Panc1 (cell line): ENCODE measurements around the gene AHNAK. TPM values are rescaled to one million over a fixed set of nuclear protein-coding genes. Genes with fewer than 3 reads are reported as not detected.

ENCODE experiments used
- ATAC-seq: fragments of 200-7000 bp; cut with Tn5 transposase; 2 replicates; pipeline ENCODE4 v1.9.1; 2020; ENCODE audit warnings: mild to moderate bottlenecking, moderate library complexity
- BruUV-seq: library from RNA; stranded (reverse); fragments of 400-500 nt; replicated peaks from 2 replicates; lab custom pipeline; 2021; lab: Mats Ljungman, UMichigan
- CTCF ChIA-PET: fragments of 300-600 bp; sonication (Branson Sonifier 250); formaldehyde crosslinking; loops from one replicate; lab custom pipeline; 2022; ENCODE audit warnings: antibody characterized with exemption; lab: Charles Lee
- POLR2A ChIA-PET: fragments of 300-600 bp; sonication (Branson Sonifier 250); formaldehyde crosslinking; loops from one replicate; lab custom pipeline; 2022; ENCODE audit warnings: antibody characterized with exemption; lab: Charles Lee
- DNase-seq: peaks from one replicate; pipeline ENCODE4 v3.0.0-alpha.2; 2010; ENCODE audit warnings: low read depth, low spot score
- H3K27ac ChIP-seq: 2 replicates; pipeline ENCODE4 v1.5.1; 2011; ENCODE audit warnings: mild to moderate bottlenecking, low read length, inconsistent platforms
- H3K27me3 ChIP-seq: fragments of 200-500 bp; sonication (Bioruptor generic); 2 replicates; pipeline ENCODE4 v1.6.0; 2014; ENCODE audit warnings: low read length, inconsistent platforms; ENCODE audit not compliant: control insufficient read depth, insufficient read depth
- H3K36me3 ChIP-seq: fragments of 200-500 bp; sonication (Bioruptor generic); 2 replicates; pipeline ENCODE4 v1.5.1; 2014; ENCODE audit warnings: inconsistent platforms, mild to moderate bottlenecking, low read length, moderate library complexity; ENCODE audit not compliant: control insufficient read depth, insufficient read depth
- H3K4me1 ChIP-seq: 2 replicates; pipeline ENCODE4 v1.5.1; 2011; ENCODE audit warnings: inconsistent platforms, mild to moderate bottlenecking, low read length, moderate library complexity; ENCODE audit not compliant: control insufficient read depth, insufficient read depth
- H3K4me3 ChIP-seq, 2 experiments: 2 replicates each; pipeline ENCODE4 v1.5.1; 2011 to 2012; ENCODE audit warnings: low read depth in 2 of 2, low read length in 2 of 2, mild to moderate bottlenecking in 2 of 2, inconsistent platforms in 1 of 2, moderate library complexity in 1 of 2
- H3K9me3 ChIP-seq: fragments of 200-500 bp; sonication (Bioruptor generic); 2 replicates; pipeline ENCODE4 v1.5.1; 2014; ENCODE audit warnings: low read depth, mild to moderate bottlenecking, inconsistent platforms, low read length, moderate library complexity; ENCODE audit not compliant: control insufficient read depth, insufficient read depth
- POLR2AphosphoS5 ChIP-seq: IDR thresholded peaks from 2 replicates; pipeline ENCODE4 v1.6.1; 2012; ENCODE audit warnings: mild to moderate bottlenecking, low read depth, low read length, moderate library complexity
- REST ChIP-seq, 2 experiments: IDR thresholded peaks; 2 replicates each; pipeline ENCODE4 v1.6.1; 2011 to 2012; ENCODE audit warnings: low read depth in 2 of 2, control low read depth in 1 of 2, low read length in 1 of 2, mild to moderate bottlenecking in 1 of 2, moderate library complexity in 1 of 2; ENCODE audit not compliant: insufficient read depth in 1 of 2
- SIN3A ChIP-seq: IDR thresholded peaks from 2 replicates; pipeline ENCODE4 v1.6.1; 2012; ENCODE audit warnings: low read depth, mild to moderate bottlenecking, low read length, moderate library complexity, borderline replicate concordance; ENCODE audit not compliant: insufficient read depth
- TCF7L2 ChIP-seq: IDR thresholded peaks from 2 replicates; pipeline ENCODE4 v1.6.1; 2011; ENCODE audit warnings: mild to moderate bottlenecking, low read depth, low read length, inconsistent platforms
- in situ Hi-C: cut with HindIII; loops from 2 replicates; pipeline ENCODE4 v1.10.0; 2016; ENCODE audit warnings: low sequenced_read_pairs, low pct_unique_long_range_greater_than_20kb
- intact Hi-C: fragments of 100-400 bp; cut with micrococcal nuclease; formaldehyde crosslinking; loops from one replicate; pipeline ENCODE4 v1.10.0; 2022; ENCODE audit not compliant: unreplicated experiment
- total RNA-seq: library from RNA; stranded (reverse); gene quantifications from one replicate; pipeline ENCODE4 v1.2.1, GENCODE V29; 2021; ENCODE audit not compliant: unreplicated experiment
- TF ChIP-seq, protein P1 (sequence below): fragments of 450-650 bp; IDR thresholded peaks from 2 replicates; pipeline ENCODE4 v1.5.1; 2017; ENCODE audit warnings: mild to moderate bottlenecking

The AHNAK gene
- total RNA-seq, 1 experiment from 2014 or later: 844 TPM

DNA sequence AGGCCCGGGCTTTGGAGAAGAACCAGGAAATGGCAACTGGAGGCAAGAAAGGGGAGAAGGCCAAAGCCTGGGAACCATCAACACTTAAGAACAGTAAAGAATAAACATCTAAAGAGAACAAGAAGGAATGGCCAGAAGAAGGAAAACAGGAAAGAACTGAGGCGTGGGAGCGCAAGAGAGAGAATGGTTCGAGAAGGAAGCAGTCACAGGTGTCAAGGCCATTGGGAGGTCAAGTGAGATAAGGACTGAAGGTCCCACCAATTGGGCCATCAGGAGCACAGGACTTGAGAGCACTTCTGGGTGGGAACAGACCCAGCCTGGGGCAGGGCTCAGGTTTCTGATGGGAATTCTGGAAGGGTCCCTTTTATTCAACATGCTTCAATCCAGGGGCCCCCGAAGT lies 128.5 kb downstream of the AHNAK start:
- Histone ChIP-seq H3K36me3 (no peaks in the 10 kb centered on the region), H3K9me3 (no peaks in the 10 kb centered on the region), H3K27me3 (no peaks in the 10 kb centered on the region), H3K4me3 (no peak overlapping the region), H3K4me1 (peaks cover 18% of the 10 kb centered on the region), H3K27ac (peak overlapping the region; percentile 62)
- intact Hi-C loops (no loop called here), in situ Hi-C loops (no loop called here)
- BruUV-seq: no TSS peak
- POLR2A ChIA-PET: no interaction called here
- no peak for DNase-seq
- TF ChIP-seq SIN3A (no peak), POLR2AphosphoS5 (no peak), TCF7L2 (no peak), REST (IDR thresholded peaks at IDR 0.05; ENCODE audit: insufficient read depth in 1 of 2, low read depth in 2 of 2, low read length in 1 of 2) (no peak)
- TF ChIP-seq, protein P1, sequence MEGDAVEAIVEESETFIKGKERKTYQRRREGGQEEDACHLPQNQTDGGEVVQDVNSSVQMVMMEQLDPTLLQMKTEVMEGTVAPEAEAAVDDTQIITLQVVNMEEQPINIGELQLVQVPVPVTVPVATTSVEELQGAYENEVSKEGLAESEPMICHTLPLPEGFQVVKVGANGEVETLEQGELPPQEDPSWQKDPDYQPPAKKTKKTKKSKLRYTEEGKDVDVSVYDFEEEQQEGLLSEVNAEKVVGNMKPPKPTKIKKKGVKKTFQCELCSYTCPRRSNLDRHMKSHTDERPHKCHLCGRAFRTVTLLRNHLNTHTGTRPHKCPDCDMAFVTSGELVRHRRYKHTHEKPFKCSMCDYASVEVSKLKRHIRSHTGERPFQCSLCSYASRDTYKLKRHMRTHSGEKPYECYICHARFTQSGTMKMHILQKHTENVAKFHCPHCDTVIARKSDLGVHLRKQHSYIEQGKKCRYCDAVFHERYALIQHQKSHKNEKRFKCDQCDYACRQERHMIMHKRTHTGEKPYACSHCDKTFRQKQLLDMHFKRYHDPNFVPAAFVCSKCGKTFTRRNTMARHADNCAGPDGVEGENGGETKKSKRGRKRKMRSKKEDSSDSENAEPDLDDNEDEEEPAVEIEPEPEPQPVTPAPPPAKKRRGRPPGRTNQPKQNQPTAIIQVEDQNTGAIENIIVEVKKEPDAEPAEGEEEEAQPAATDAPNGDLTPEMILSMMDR: no peak
- no peak for ATAC-seq
- CTCF ChIA-PET: no interaction called here

DNA sequence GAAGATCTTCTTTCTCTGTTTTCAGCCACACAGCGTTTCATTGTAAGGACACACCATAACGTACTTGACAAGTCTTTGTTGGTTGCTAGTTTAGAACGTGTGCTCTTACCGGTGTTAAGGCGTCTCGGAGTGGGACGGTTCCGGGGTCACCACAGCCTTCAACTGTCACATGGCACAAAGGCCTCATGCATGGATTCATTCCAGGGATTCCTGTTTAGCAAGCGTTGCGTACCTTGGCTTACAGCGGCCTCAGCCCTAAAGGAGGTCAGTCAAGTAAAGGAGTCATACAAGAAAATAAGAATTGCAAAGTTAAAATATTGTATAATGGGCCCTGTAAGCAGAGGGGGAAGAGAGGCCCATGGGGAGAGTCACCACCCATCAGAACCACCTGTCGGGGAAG lies 130.0 kb downstream of the AHNAK start:
- no peak for ATAC-seq
- TF ChIP-seq POLR2AphosphoS5 (no peak), SIN3A (no peak), REST (IDR thresholded peaks at IDR 0.05; ENCODE audit: insufficient read depth in 1 of 2, low read depth in 2 of 2, low read length in 1 of 2) (no peak), TCF7L2 (no peak)
- TF ChIP-seq, protein P1: no peak
- in situ Hi-C loops: no loop called here
- Histone ChIP-seq H3K27ac (peak overlapping the region; percentile 14; the same call in 1 of the 2 replicates), H3K9me3 (no peaks in the 10 kb centered on the region), H3K36me3 (no peaks in the 10 kb centered on the region), H3K4me1 (peaks cover 17% of the 10 kb centered on the region), H3K4me3 (no peak overlapping the region), H3K27me3 (no peaks in the 10 kb centered on the region)
- BruUV-seq: no TSS peak
- DNase-seq: no peak
- ChIA-PET CTCF (no interaction called here), POLR2A (no interaction called here)
- intact Hi-C loops: no loop called here
